Mammary epithelial cell (primary cell): ENCODE results near the gene HSPA12A.

Experiments
- EZH2 ChIP-seq: IDR thresholded peaks from 2 replicates; pipeline ENCODE4 v1.6.1; 2012; ENCODE audit warnings: low read length, inconsistent platforms, borderline replicate concordance
- TF ChIP-seq, protein P1 (sequence below), 2 donors: IDR thresholded peaks in 1 of 2; conservative IDR thresholded peaks in 1 of 2; 2 replicates each; pipeline ENCODE4 v1.5.1; 2011 to 2012; ENCODE audit warnings: inconsistent platforms in 2 of 2, low read length in 2 of 2, mild to moderate bottlenecking in 2 of 2, control low read depth in 1 of 2, low read depth in 1 of 2; ENCODE audit not compliant: insufficient read depth in 1 of 2; ENCODE audit errors: extremely low read depth in 1 of 2

GRCh38 chr10:116648903-116649302 is 93.5 kb downstream of the HSPA12A start:
- TF ChIP-seq, protein P1, sequence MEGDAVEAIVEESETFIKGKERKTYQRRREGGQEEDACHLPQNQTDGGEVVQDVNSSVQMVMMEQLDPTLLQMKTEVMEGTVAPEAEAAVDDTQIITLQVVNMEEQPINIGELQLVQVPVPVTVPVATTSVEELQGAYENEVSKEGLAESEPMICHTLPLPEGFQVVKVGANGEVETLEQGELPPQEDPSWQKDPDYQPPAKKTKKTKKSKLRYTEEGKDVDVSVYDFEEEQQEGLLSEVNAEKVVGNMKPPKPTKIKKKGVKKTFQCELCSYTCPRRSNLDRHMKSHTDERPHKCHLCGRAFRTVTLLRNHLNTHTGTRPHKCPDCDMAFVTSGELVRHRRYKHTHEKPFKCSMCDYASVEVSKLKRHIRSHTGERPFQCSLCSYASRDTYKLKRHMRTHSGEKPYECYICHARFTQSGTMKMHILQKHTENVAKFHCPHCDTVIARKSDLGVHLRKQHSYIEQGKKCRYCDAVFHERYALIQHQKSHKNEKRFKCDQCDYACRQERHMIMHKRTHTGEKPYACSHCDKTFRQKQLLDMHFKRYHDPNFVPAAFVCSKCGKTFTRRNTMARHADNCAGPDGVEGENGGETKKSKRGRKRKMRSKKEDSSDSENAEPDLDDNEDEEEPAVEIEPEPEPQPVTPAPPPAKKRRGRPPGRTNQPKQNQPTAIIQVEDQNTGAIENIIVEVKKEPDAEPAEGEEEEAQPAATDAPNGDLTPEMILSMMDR (conservative IDR thresholded peaks at IDR 0.05 in 1 of 2, IDR thresholded peaks at IDR 0.05 in 1 of 2; ENCODE audit: extremely low read depth in 1 of 2, insufficient read depth in 1 of 2, low read depth in 1 of 2, low read length in 2 of 2) = no peak
- TF ChIP-seq EZH2 = no peak
